Central memory CD4-positive, alpha-beta T cell (primary cell): Measurements from ENCODE around the gene VPS4A.
"Not testable (repeated sequence)": the region's sequence is repeated elsewhere in the genome, so short reads cannot be mapped to it uniquely, and the experiment has no call there.

Source experiments
- DNase-seq: peaks from one replicate; pipeline ENCODE4 v3.0.0; 2022

The VPS4A gene

GRCh38 chr16:69328854-69329316, 17.7 kb downstream of the VPS4A start:
- no peak for DNase-seq

GRCh38 chr16:69329369-69330285, 18.5 kb downstream of the VPS4A start:
- no peak for DNase-seq

- DNase-seq, result peak; percentile 79
Observed at GRCh38 chr16:69330286-69331109, 19.3 kb downstream of the VPS4A start, which contains the start of gene PDF. Gene PDF, minus strand, starts transcription at chr16:69330588. Its CDS starts 18 bp downstream, at chr16:69330570.

- DNase-seq, result no peak
Observed at GRCh38 chr16:69334696-69335095, 23.5 kb downstream of the VPS4A start.

- no peak for DNase-seq
Observed at GRCh38 chr16:69338557-69339288, 27.6 kb downstream of the VPS4A start.

GRCh38 chr16:69339289-69340094, 28.3 kb downstream of the VPS4A start, which contains the start of the genes COG8 and NIP7:
Gene COG8, minus strand, starts transcription at chr16:69339564. Its CDS starts 12 bp downstream, at chr16:69339552.
Gene NIP7, plus strand, starts transcription at chr16:69339772. Its CDS starts 58 bp downstream, at chr16:69339830.
- DNase-seq, result peak; percentile 89

GRCh38 chr16:69340095-69340644, 29.0 kb downstream of the VPS4A start:
- no peak for DNase-seq

GRCh38 chr16:69344171-69344570, 33.0 kb downstream of the VPS4A start:
- no peak for DNase-seq

GRCh38 chr16:69345923-69346322, 34.8 kb downstream of the VPS4A start:
- no peak for DNase-seq

- no peak for DNase-seq
Observed at GRCh38 chr16:69346683-69347082, 35.5 kb downstream of the VPS4A start.

- DNase-seq, result no peak
Observed at GRCh38 chr16:69348222-69348621, 37.1 kb downstream of the VPS4A start.

- no peak for DNase-seq
Observed at GRCh38 chr16:69349536-69349935, 38.4 kb downstream of the VPS4A start.

- no peak for DNase-seq
Observed at GRCh38 chr16:69350536-69351133, 39.5 kb downstream of the VPS4A start.

- no peak for DNase-seq
Observed at GRCh38 chr16:69351309-69352027, 40.3 kb downstream of the VPS4A start, which contains the start of gene TMED6. Gene TMED6, minus strand, starts transcription at chr16:69351786. Its CDS starts 33 bp downstream, at chr16:69351753.

- not testable (repeated sequence) for DNase-seq
Observed at GRCh38 chr16:69360070-69360469, 48.9 kb downstream of the VPS4A start.

GRCh38 chr16:69363281-69363717, 52.1 kb downstream of the VPS4A start:
- no peak for DNase-seq

- DNase-seq, result no peak
Observed at GRCh38 chr16:69364088-69364487, 52.9 kb downstream of the VPS4A start.

- DNase-seq, result no peak
Observed at GRCh38 chr16:69365901-69366300, 54.8 kb downstream of the VPS4A start.

- DNase-seq, result no peak
Observed at GRCh38 chr16:69366431-69366830, 55.3 kb downstream of the VPS4A start.

- DNase-seq, result no peak
Observed at GRCh38 chr16:69367980-69368379, 56.8 kb downstream of the VPS4A start.
